ENCODE results near the gene RPL26.

Gene RPL26

DNA sequence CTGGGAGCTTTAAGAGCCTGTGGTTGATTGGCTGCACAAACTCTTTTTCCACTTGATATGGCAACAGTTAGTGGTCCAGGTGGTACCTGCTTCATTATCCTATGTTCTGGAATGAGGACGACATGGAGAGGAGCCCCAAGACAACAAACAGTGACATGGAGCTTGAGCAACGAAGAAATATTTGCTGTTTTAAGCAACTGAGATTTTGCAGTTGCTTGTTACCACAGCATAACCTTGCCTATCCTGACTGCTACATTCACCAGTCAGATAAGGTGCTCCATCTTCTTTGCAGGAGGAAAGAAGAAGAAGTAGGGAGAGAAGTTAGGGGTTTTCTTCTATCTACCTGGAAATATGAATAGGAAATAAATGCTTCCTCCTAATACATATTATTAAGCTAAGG, 50.9 kb downstream of the RPL26 start:
- DNase-seq (ENCODE audit: extremely low read depth, low read depth): no peak
- TF ChIP-seq, protein P1, sequence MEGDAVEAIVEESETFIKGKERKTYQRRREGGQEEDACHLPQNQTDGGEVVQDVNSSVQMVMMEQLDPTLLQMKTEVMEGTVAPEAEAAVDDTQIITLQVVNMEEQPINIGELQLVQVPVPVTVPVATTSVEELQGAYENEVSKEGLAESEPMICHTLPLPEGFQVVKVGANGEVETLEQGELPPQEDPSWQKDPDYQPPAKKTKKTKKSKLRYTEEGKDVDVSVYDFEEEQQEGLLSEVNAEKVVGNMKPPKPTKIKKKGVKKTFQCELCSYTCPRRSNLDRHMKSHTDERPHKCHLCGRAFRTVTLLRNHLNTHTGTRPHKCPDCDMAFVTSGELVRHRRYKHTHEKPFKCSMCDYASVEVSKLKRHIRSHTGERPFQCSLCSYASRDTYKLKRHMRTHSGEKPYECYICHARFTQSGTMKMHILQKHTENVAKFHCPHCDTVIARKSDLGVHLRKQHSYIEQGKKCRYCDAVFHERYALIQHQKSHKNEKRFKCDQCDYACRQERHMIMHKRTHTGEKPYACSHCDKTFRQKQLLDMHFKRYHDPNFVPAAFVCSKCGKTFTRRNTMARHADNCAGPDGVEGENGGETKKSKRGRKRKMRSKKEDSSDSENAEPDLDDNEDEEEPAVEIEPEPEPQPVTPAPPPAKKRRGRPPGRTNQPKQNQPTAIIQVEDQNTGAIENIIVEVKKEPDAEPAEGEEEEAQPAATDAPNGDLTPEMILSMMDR (IDR thresholded peaks at IDR 0.05; ENCODE audit: low read depth, low read length, missing control alignments): no peak
- no peak overlapping the region for H3K4me3 ChIP-seq (replicated peaks; ENCODE audit: low read depth, low read length)

Data from HFF-Myc (cell line).